Activated naive CD4-positive, alpha-beta T cell treated with Interleukin-2 at 50 U/mL for 16 hours (primary cell): ENCODE data around the gene AP1S2.

ENCODE experiments used
- DNase-seq: peaks from one replicate; pipeline ENCODE4 v3.0.0-alpha.2; 2020

Gene AP1S2

DNA sequence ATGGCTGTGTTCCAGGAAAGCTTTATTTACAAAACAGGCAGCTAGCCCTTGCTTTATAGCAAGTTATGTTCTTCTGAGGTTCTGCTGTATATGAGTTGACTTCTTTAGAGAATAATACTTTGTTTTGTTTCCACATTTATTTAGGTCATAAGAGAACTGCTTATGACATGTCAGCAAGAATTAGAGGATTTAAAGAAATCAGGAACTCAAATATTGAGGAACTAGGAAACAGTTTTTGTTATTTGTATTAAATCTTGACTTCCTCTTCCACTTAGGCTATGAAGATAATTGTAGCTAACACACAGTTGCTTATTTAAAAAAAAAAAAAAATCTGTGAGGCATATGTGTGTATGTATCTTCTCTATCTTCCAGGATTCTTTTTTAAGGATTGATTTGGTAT, 50.0 kb downstream of the AP1S2 start:
- DNase-seq, result no peak

GRCh38 chrX:15797707-15798106, 56.9 kb downstream of the AP1S2 start:
- DNase-seq, result no peak

- DNase-seq, result no peak
Observed at GRCh38 chrX:15790769-15791290, 63.8 kb downstream of the AP1S2 start.

GRCh38 chrX:15789979-15790768, 64.4 kb downstream of the AP1S2 start, which contains the start of gene ZRSR2:
ZRSR2 (plus strand) TSS chrX:15790484; CDS start chrX:15790496, 12 bp downstream.
- DNase-seq, result peak; percentile 89

- DNase-seq, result no peak
Observed at GRCh38 chrX:15786915-15787314, 67.7 kb downstream of the AP1S2 start.

- DNase-seq, result no peak
Observed at GRCh38 chrX:15785176-15785750, 69.3 kb downstream of the AP1S2 start.

GRCh38 chrX:15781961-15782699, 72.5 kb downstream of the AP1S2 start:
- peak; percentile 26 for DNase-seq
